Measurements from ENCODE around the gene SLC7A7.

DNA sequence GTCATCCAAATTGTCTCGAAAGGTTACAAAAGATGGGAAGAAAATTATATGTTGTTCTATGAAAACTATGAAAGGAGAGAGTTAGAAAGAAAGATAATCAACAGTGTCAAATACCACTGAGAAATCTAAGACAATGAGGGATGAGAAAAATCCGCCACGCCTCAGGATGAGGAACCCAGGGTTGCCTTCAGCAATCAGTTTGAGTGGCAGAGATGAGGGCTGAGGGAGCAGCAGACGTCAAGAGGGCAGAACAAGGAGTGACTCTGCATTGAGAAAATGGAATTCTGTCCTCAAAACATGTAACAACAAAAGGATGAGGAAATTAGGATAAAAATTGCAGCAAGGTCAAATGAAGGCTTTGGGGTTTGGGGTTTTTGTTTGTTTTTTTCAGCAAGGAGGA, 67.0 kb downstream of the SLC7A7 start:
- TF ChIP-seq, protein P1, sequence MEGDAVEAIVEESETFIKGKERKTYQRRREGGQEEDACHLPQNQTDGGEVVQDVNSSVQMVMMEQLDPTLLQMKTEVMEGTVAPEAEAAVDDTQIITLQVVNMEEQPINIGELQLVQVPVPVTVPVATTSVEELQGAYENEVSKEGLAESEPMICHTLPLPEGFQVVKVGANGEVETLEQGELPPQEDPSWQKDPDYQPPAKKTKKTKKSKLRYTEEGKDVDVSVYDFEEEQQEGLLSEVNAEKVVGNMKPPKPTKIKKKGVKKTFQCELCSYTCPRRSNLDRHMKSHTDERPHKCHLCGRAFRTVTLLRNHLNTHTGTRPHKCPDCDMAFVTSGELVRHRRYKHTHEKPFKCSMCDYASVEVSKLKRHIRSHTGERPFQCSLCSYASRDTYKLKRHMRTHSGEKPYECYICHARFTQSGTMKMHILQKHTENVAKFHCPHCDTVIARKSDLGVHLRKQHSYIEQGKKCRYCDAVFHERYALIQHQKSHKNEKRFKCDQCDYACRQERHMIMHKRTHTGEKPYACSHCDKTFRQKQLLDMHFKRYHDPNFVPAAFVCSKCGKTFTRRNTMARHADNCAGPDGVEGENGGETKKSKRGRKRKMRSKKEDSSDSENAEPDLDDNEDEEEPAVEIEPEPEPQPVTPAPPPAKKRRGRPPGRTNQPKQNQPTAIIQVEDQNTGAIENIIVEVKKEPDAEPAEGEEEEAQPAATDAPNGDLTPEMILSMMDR (IDR thresholded peaks at IDR 0.05): no peak
- TF ChIP-seq POLR2A (IDR thresholded peaks at IDR 0.05): no peak

Data from right lobe of liver (tissue), 4 donors.